Peyer's patch (tissue), 4 donors: ENCODE measurements around the gene VPS8. TPM values are rescaled to one million over a fixed set of nuclear protein-coding genes. Genes with fewer than 3 reads are reported as not detected.

Experiments used
- DNase-seq, 3 donors: peaks; one replicate each; pipeline ENCODE4 v3.0.0-alpha.2; 2017 to 2019
- H3K27ac ChIP-seq, 4 donors: fragments of 200-600 bp; sonication (generic); one replicate each; pipeline ENCODE4 v1.5.1; 2016 to 2019
- H3K27me3 ChIP-seq, 2 donors: fragments of 200-600 bp; sonication (generic); one replicate each; pipeline ENCODE4 v1.5.1; 2019
- H3K36me3 ChIP-seq, 3 donors: fragments of 200-600 bp; sonication (generic); one replicate each; pipeline ENCODE4 v1.5.1; 2016 to 2019
- H3K4me1 ChIP-seq, 4 donors: fragments of 200-600 bp; sonication (generic); one replicate each; pipeline ENCODE4 v1.5.1; 2016 to 2019
- H3K4me3 ChIP-seq, 4 donors: fragments of 200-600 bp; sonication (generic); 1 replicate in 3 of 4; 2 replicates in 1 of 4; pipeline ENCODE4 v1.5.1; 2016 to 2019; ENCODE audit warnings: mild to moderate bottlenecking in 1 of 4
- H3K9me3 ChIP-seq, 4 donors: fragments of 200-600 bp; sonication (generic); one replicate each; pipeline ENCODE4 v1.5.1; 2016 to 2019; ENCODE audit warnings: mild to moderate bottlenecking in 1 of 4
- CTCF ChIP-seq, 6 experiments: fragments of 450-650 bp in 4 of 6; fragments of 200-600 bp in 2 of 6; sonication (generic) in 1 of 6; IDR thresholded peaks; one replicate each; pipeline ENCODE4 v1.5.1; 2017 to 2019; ENCODE audit warnings: antibody characterized with exemption in 6 of 6, mild to moderate bottlenecking in 3 of 6, moderate library complexity in 1 of 6
- POLR2A ChIP-seq, 2 donors: fragments of 450-650 bp; IDR thresholded peaks; one replicate each; pipeline ENCODE4 v1.5.1; 2017; ENCODE audit warnings: antibody characterized with exemption in 2 of 2, mild to moderate bottlenecking in 2 of 2, moderate library complexity in 2 of 2
- total RNA-seq, 4 donors: library from RNA; depleted of rRNA; stranded (reverse); fragments of >200 nt; gene quantifications; one replicate each; pipeline ENCODE4 v1.1.0, GENCODE V29; 2016

The VPS8 gene
- total RNA-seq, 4 donors from 2014 or later = 49.7 to 109 (median 74.3) TPM

- Histone ChIP-seq H3K4me1 (no peaks in the 10 kb centered on the region), H3K9me3 (no peaks in the 10 kb centered on the region)
- DNase-seq = no peak
Observed at GRCh38 chr3:185089343-185089742, 277.4 kb downstream of the VPS8 start.

GRCh38 chr3:185089751-185090150 lies 277.8 kb downstream of the VPS8 start:
- TF ChIP-seq CTCF (IDR thresholded peaks at IDR 0.05) (no peak), POLR2A (IDR thresholded peaks at IDR 0.05) (no peak)
- Histone ChIP-seq H3K36me3 (no peaks in the 10 kb centered on the region), H3K27me3 (no peaks in the 10 kb centered on the region), H3K4me3 (no peak overlapping the region), H3K27ac (no peak overlapping the region), H3K9me3 (no peaks in the 10 kb centered on the region), H3K4me1 (no peaks in the 10 kb centered on the region)
- no peak for DNase-seq

More at GRCh38 chr3:185089343-185089742, 277.4 kb downstream of the VPS8 start:
- no peaks in the 10 kb centered on the region for H3K27me3 ChIP-seq
- H3K27ac ChIP-seq = no peak overlapping the region
- no peak overlapping the region for H3K4me3 ChIP-seq
- no peaks in the 10 kb centered on the region for H3K36me3 ChIP-seq
- TF ChIP-seq POLR2A (IDR thresholded peaks at IDR 0.05) (no peak), CTCF (IDR thresholded peaks at IDR 0.05) (no peak)

- Histone ChIP-seq H3K27me3 (no peaks in the 10 kb centered on the region), H3K4me1 (no peaks in the 10 kb centered on the region)
- TF ChIP-seq POLR2A (IDR thresholded peaks at IDR 0.05) (no peak), CTCF (IDR thresholded peaks at IDR 0.05) (no peak)
Observed at GRCh38 chr3:185090811-185091210, 278.8 kb downstream of the VPS8 start.

GRCh38 chr3:185093116-185093515 lies 281.1 kb downstream of the VPS8 start:
- no peak overlapping the region for H3K27ac ChIP-seq
- no peaks in the 10 kb centered on the region for H3K9me3 ChIP-seq
- DNase-seq = no peak
- no peaks in the 10 kb centered on the region for H3K27me3 ChIP-seq
- TF ChIP-seq POLR2A (IDR thresholded peaks at IDR 0.05) = no peak
- TF ChIP-seq CTCF (IDR thresholded peaks at IDR 0.05) = no peak
- no peak overlapping the region for H3K4me3 ChIP-seq
- no peaks in the 10 kb centered on the region for H3K36me3 ChIP-seq
- H3K4me1 ChIP-seq = no peaks in the 10 kb centered on the region

More at GRCh38 chr3:185090811-185091210, 278.8 kb downstream of the VPS8 start:
- DNase-seq = no peak
- H3K36me3 ChIP-seq = no peaks in the 10 kb centered on the region
- H3K9me3 ChIP-seq = no peaks in the 10 kb centered on the region
- no peak overlapping the region for H3K27ac ChIP-seq
- no peak overlapping the region for H3K4me3 ChIP-seq

GRCh38 chr3:185094697-185095096 lies 282.7 kb downstream of the VPS8 start:
- TF ChIP-seq POLR2A (IDR thresholded peaks at IDR 0.05) = no peak
- TF ChIP-seq CTCF (IDR thresholded peaks at IDR 0.05) = no peak
- DNase-seq = no peak
- no peak overlapping the region for H3K27ac ChIP-seq
- H3K4me3 ChIP-seq = no peak overlapping the region
- H3K27me3 ChIP-seq = no peaks in the 10 kb centered on the region
- H3K9me3 ChIP-seq = no peaks in the 10 kb centered on the region
- H3K4me1 ChIP-seq = no peaks in the 10 kb centered on the region
- H3K36me3 ChIP-seq = no peaks in the 10 kb centered on the region

Other genes starting within 250 kb of the VPS8 start
- 10 to 100 TPM in 3 of 4 donors, 1 to 10 TPM in 1; 5.4 to 12.4 (median 11.7) TPM for gene MAGEF1, start 100.1 kb upstream of the VPS8 start, total RNA-seq